Prostate gland (tissue), 2 donors: ENCODE data around the gene UGGT1.

Experiments
- POLR2A ChIP-seq: fragments of 450-650 bp; IDR thresholded peaks from one replicate; pipeline ENCODE4 v1.6.1; 2016; ENCODE audit warnings: antibody characterized with exemption, mild to moderate bottlenecking
- POLR2AphosphoS5 ChIP-seq: sonication (generic); formaldehyde crosslinking; IDR thresholded peaks from one replicate; pipeline ENCODE4 v1.6.1; 2017; ENCODE audit warnings: antibody characterized with exemption
- TF ChIP-seq, protein P1 (sequence below), 4 experiments: fragments of 200-600 bp in 2 of 4; fragments of 450-650 bp in 2 of 4; sonication (generic) in 2 of 4; IDR thresholded peaks; 1 replicate in 3 of 4; 2 replicates in 1 of 4; pipeline ENCODE4 v1.5.1; 2016 to 2019; ENCODE audit warnings: antibody characterized with exemption in 4 of 4, mild to moderate bottlenecking in 2 of 4, moderate library complexity in 2 of 4

DNA sequence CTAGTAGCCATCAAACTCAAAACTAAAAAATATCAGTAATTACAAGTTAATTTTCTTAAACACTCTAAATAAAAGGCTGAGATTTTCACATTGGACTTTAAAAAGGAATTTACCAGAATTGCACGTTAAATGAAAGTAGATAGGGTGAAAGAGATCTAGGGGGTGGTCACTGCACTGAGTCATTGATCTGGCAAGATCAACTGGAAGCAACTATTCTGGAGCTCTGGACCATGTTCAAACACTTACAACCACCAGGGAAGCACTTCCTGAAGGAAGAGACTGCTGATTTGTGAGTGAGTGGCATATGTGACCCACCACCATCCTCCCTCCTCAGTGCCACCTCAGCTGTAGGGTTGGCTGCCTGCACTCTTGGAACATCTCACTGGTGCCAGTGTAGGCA lies 111.8 kb downstream of the UGGT1 start:
- TF ChIP-seq, protein P1, sequence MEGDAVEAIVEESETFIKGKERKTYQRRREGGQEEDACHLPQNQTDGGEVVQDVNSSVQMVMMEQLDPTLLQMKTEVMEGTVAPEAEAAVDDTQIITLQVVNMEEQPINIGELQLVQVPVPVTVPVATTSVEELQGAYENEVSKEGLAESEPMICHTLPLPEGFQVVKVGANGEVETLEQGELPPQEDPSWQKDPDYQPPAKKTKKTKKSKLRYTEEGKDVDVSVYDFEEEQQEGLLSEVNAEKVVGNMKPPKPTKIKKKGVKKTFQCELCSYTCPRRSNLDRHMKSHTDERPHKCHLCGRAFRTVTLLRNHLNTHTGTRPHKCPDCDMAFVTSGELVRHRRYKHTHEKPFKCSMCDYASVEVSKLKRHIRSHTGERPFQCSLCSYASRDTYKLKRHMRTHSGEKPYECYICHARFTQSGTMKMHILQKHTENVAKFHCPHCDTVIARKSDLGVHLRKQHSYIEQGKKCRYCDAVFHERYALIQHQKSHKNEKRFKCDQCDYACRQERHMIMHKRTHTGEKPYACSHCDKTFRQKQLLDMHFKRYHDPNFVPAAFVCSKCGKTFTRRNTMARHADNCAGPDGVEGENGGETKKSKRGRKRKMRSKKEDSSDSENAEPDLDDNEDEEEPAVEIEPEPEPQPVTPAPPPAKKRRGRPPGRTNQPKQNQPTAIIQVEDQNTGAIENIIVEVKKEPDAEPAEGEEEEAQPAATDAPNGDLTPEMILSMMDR (IDR thresholded peaks at IDR 0.05), result no peak
- no peak for TF ChIP-seq POLR2A
- no peak for TF ChIP-seq POLR2AphosphoS5
